ENCODE data around the gene FAT3.
A peak's percentile ranks its signal among the peaks of the same experiment; 100 is the strongest.

The FAT3 gene

DNA sequence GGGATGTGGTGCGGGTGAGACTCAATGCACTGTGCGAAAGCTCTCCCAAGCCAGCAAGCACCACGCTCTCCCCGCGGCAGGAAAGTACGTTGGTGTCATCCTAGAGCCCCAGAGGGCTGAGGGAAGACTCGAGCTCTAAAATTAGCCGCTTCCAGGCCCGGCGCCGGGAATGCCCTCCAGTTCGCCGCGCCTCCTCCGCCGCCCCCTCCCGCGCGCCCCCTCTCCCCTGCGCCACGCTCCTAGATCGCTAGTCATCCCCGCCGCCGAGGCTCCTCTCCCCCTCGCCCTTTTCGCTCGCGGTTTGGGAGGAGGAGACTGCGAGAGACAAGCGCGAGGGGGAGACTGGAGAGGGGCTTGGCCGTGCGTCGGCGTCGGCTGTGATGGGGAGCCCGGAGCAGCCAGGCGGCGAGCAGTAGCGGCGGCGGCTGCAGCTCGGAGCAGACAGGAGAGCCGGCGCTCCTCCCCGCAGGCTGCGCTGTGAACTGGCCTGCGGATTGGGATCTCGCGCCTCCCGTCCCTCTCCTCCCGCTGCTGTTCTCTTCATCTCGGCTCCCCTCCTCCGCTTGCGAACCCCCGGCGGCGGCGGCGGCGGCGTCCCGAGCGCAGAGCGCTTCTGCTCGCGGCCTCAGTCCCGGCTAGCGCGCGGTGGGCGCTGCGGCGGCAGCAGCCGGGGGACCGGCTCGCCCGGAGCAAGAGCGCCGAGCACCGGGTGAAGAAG is at the start of gene FAT3:
Gene FAT3, plus strand, starts transcription at position 412 of the 718 bp plus-strand sequence. CDS start 127,295 bp downstream, outside the sequence.
- DNase-seq: peak; percentile 77 to 87 (median 83)

DNA sequence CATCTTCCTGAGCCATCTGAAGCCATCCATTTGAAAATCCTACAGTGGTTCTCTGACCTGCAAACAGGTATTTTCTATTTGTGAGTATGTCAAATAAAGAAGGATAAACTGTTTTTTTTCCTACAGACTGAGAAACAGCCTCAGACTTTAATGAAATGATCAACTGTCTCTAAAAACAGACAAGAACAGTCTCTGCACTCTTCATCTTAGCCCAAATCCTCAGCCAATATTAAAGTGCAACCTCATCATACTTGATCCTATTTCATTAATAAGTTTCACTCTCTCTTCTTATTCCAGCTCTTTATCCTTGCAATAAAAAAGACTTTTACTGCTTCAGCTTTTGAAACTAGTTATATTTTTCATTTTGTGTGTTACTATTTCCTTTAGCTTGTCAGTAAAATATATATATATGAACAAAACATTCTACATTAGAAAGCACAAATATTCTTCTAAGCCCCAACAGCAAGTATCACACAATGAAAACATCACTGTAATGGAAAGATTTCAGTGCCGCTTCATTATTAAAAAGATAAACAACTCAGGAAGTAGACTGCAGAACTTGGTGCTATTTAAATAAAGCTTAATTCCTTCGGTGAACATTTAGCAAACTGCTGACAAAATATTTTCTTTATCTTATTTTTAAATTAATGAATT is 45.5 kb upstream of the FAT3 start:
- no peak for DNase-seq

DNA sequence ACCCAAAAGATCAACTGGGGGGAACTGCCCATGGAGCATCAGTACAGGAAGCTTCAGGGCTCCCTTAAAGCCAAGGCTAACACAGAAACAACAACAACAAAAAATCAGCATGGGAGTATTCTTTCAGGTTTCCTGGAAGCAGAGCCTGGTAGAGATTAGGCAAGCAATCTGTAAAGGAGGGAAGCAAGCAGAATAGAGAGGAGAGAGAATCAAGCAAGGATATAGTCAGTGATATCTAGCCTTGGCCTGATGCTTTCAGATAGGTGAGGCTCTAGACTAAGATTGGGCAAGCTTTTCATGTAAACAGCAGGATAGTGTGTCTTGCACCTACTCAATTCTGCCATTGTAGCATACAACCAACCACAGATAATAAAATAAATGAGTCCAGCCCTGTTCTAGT is 44.4 kb upstream of the FAT3 start:
- no peak for DNase-seq

DNA sequence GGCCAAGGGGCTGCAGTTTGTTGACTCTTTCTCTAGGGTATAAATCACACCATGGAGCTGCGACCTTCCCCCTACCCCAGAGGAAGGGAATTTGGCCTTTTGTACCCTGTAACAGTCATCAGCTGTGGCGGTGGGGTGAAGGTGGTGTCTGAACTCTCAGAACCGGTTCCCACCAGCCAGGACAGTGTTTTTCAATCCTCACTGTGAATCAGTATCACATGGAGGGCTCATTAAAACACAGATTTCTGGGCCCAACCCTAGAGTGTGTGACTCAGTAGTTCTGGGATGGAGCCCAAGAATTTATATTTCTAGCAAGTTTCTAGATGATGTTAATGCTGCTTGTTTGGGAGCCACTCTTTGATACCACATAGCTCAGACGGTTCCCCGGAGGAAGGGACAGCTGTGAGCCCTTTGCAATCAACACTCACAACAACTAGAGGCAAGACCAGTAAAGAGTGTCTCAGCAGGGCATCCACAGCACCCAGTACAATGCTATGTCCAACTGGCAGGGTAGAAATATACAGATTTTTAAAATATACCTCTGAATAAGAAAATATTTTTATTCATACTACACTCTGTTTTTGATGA is 43.9 kb upstream of the FAT3 start:
- DNase-seq: no peak

DNA sequence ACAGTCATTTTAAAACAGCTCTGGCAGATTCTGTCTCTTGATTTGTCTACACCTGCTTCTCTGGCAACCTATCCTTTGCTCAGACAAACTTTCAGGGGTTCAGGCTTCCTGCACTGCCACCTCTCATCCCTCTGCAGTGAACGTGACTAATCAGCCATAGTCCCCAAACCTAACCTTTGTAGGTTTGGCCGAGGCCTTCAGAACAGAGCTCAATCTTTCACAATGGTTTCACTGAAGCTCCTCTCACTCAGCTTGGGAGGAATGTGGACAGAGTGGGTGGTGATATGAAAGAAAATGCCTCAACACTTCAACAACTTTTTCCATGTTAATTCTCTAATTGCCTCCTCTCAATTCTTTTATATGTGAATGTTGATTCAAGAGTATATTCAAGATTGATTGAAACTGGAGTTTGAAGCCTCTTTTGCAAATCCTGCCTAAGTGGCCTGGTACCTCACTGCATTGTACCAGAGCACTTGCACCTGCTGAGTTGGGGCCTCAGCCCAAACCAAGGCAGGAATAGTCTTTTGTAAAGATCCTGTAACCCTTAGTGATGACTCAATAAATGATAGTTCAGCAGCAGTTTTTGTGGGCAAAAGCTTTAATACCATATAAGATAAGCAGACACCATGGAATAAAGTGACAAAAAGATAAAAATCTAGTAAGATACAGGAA is 33.9 kb upstream of the FAT3 start:
- no peak for DNase-seq

DNA sequence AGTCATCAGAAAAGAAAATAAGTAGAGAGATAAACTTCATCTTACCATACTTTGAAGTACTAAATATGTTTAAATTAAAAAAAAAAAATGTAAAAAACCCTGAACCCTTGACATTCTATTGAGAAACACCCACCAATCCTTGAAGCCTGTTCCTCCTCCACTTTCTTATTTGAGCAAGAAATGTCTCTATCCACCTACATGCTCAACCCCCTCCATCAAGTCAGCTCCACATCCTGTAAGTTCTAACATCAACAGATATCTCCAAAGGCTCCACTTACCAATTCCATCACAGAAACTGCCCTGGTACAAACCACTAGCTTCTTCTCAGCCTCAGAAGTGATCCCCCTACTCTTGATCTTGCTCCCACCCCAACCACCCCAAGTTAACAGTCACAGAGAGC is 32.5 kb upstream of the FAT3 start:
- no peak for DNase-seq

DNA sequence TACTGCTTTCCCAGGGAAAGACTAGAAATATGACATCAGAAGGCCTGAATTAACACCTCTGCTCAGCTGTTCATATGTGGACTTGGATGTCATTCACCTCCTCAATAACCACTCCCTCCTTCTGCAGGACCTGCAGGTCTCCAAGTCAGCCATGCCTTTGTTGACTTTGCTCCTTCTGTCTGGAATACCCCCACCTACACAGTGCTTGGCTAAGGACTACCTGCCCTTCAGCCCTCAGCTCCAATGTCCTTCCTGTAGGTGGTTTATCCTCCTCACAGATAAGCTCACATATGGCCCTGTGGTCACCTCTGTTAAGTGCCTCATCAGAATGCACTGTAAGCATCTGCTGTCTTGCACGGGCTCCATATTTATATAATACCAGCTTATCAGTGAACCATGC is 26.4 kb upstream of the FAT3 start:
- no peak for DNase-seq

DNA sequence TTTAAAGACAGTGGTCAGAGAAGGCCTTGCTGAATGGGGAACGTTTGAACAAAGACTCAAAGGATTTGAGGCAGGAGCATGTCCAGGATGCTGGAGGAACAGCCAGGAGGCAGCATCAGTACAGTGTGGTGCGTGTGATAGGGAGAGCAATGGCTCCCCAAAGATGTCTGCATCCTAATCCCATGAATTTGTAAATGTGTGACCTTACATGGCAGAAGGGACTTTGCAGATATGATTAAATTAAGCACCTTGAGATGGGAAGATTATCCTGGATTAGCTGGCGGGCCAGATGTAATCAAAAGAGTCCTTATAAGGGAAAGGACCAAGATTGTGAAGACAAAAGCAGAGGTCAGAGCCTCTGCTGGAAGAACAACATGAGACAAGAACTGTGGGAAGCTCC is 24.6 kb upstream of the FAT3 start:
- no peak for DNase-seq

DNA sequence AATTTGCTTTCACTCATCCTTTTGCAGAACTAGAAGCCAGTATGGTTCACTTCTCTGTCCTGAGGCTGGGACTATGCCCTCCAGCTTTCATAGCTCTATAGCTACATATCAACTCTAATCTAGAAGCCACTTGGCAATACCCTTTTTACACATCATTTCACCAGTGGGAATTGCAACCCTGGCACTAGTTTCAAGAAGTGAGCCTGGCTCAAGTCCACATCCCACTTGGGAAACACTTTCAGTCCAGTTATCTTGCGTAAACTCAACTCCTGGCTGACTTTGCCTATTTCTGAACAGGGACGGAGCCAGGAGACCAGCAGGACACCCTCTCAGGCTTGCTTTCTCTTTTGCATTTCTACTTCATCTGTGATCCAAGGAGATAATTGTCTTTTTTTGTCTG is 19.9 kb upstream of the FAT3 start:
- DNase-seq: no peak

DNA sequence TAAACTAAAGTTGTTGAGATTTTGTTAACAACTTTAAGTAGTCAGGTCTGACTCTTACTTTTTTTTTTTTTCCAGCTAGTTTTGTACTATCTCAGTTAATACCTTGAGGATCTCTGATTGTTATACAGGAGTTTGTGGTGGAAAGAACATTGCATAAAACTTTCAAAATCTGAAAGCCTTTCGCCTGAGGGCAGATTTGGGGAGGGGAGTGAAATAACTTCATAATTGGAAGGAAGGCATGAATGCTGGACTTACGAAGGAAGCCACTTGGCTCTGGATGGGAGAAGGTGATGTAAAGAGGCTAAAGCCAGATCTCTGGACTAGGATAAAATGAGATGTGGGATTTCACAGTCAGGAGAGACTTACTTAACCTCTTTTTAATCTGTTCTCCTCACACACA is 18.2 kb upstream of the FAT3 start:
- no peak for DNase-seq

DNA sequence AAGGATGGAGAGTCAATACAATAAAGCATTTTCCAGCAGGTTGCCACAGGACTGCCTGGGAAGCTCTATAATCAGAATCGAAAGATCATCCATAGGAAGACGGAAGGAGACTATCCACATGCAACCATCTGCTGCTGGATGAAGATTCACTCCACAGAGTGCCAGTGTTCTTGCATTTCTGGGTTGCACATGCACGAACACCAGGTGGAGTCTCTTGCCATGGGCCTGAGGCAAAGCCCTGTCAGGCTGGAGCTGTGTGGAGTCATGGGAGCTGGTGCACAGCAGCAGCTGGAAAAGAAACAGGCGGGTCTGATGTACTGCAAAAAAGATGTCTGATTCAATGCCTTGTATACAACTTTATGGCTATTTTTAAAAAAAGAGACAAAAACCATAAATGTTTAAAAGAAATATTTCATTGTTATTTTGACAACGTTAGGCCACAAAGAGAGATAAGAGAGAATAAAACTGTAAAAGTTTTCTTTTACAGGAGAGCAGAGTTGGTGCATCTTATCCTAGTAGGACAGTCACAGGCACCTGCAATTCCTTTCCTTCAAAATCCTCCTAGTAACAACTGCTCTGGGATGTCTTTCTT is 12.9 kb upstream of the FAT3 start:
- peak; percentile 29 to 69 (median 31) for DNase-seq

DNA sequence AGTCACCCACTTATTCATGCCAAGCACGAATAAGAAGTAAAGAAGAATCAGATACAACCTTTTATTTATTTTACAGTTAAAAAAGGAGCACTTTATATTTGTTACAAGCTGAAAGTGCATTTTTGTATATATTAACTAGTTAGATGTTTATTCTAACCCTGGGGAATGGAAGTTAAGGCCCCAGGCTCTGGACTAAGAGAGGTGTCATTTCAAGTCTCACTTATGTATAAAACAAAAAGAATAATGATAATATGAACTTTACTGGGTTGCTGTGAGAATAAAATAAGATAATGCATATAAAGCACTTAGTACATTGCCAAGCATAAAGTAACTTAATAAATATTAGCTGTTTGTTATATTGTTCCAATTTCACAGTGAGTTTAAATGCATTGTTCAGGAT is 12.1 kb upstream of the FAT3 start:
- no peak for DNase-seq

DNA sequence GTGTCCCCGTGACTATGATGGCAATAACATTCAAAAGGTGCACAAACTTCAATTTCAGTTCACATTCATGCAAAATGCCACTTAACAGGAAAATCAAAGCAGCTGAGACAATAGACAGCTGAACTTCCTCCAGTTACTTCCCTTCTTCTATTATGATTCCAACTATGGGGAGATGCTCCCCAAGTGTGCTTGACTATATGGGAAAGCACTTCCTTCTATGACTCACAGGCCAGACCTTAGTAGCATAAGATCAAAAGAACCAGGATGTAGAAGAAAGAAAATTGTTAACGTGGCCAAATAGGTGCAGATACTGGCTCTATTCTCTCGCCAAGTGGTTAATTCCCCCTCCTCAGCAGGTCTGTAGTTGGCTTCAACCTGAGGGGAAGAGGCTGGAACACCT is 7.8 kb upstream of the FAT3 start:
- peak in 1 of 3 experiments; percentile 47 for DNase-seq

DNA sequence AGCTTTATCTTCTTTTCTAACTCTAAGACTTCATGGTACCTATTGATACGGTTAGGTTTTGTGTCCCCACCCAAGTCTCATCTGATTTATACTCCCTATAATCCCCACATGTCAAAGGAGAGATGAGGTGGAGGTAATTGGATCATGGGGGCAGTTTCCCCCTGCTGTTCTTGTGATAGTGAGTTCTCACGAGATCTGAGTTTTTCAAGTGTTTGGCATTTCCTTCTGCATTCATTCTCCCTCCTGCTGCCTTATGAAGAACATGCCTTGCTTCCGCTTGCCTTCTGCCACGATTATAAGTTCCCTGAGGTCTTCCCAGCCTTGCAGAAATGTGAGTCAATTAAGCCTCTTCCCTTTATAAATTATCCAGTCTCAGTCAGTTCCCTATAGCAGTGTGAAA is 5.1 kb upstream of the FAT3 start:
- DNase-seq: no peak

DNA sequence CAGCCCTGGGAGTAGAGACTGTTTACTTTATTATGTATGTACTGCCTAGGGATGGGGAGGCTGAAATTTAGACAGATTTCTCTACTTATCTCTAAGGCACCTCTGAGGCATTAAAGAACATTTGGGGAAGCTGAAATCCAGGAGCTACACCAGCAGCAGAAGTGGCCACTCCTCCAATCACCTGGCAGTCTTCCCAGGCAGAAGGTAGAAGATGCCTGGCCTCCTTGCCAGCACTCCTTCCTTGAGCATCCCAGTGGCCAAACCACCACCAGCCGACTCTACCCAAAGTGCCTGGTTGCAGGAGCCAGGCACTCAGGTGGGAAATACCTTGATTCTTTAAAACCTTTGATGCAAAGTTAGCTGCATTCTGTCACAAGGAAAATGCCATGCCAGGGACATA is 1.9 kb upstream of the FAT3 start:
- DNase-seq: peak in 1 of 3 experiments; percentile 10

DNA sequence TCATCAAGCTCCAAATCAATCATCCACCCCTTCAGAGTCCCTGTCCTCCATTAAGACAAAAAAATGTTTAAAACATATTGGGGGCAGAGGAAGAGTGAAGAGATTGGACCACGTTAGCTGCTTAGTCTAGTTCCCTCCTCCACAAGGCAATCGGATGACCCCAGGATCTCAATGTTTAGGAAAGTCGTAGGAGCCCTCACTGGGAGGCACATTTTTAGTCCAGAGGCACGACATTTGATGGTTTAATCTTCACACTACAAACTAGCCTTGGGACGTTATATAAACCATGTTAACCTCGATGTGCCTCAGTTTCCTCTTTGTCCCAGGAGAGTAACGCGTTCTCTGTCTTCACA is 588 bp upstream of the FAT3 start:
- no peak for DNase-seq

DNA sequence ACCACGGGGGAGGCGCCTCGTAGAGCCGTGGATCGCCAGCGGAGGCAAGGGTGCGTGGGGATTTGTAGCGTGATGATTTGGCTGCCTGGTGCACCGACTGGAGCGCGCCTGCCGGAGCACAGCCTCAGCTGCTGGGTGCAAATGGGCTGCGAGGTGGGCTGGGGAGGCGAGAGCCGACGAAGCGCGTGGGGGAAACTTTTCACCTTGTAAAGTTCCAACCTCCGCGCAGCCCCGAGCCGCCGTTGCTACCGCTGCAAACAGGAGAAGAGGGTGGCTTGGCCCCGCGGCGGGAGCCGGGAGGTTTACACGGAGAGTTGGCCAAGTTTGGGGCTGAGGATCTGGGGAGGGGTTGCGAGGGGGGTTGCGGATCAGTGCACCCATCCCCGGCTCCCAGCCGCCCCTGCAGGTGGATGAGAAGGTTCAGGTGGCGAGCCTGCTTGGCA is 528 bp downstream of the FAT3 start:
- peak in 2 of 3 experiments; percentile 80 to 83 for DNase-seq

DNA sequence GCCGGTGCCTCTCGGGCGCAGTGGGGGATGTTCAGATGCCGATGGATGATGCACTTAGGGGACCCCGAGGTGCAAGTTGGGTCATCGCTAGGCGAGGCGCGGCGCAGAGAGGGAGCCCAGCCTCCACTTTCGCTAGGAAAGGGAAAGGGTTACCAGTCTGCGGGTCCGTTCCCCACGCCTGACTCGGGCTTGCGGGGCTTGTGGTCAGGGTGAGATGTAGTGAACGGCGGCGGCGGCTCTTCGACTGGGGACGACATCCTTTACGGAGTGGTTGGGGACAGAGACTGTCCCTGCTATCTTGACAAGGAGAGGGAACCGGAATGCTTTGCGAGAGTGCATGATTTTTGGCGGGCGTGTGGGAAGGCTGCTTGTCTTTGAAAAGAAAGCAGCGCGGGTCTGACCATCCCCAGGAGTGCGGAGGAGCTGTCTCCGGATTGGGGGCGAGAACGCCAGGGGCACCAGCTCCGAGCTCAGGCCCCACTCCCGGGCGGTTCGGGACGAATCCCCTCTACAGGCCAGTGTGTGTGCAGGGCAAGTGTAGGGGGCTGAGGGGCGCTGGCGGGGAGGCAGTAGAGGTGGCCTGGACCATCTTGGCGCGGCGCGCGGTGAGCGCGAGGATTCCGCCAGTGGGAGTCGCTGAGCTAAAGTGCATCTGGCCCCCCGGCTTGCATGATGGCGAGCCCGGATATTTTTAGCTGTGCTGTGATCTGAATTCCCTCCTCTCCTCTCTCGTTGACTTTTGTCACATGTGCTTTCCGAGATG is 1.1 kb downstream of the FAT3 start:
- DNase-seq: peak; percentile 40 to 75 (median 75)

DNA sequence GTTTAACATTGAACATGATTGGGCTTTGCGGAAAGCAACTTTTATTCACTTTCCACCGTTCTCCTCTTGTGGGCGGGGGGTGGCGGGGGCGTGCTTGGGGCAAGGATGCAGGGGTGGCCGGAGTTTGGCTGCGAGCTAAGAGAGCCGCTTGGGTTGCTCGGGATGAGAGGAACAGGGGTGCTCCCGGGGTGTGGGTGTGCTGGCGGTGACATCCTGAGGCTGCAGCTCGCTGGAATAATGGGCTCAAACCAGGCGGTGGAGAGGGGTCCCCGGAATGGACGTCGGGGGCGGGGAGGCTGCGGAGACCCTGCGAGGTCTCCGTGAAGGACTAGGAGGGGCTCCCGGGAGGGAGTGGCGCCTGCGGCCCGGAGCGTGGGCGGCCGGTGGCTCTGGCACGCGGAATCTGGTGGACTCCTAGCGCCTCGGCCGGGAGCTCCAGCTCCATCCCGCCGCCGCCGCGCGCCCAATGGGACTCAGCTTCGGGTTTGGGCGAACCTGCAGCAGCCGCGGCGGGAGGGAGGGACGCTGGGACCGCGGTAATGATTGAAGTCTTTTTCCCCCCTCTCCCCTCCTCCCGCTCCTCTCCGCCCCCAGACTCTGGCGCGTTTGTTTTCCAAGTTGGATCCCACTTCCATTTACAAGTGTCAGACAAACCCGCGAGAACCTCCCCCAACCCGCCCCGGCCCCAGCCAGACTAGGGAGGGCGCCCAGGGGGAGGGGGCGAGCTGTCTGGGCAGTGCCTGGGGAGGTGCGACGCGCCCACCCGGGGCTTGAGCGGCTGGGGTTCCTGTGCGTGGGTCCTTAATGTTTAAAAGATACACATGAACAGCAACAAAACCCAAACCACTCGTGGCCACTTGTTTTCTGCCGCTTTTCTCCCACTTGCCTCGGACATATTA is 2.0 kb downstream of the FAT3 start:
- peak; percentile 35 to 70 (median 65) for DNase-seq

DNA sequence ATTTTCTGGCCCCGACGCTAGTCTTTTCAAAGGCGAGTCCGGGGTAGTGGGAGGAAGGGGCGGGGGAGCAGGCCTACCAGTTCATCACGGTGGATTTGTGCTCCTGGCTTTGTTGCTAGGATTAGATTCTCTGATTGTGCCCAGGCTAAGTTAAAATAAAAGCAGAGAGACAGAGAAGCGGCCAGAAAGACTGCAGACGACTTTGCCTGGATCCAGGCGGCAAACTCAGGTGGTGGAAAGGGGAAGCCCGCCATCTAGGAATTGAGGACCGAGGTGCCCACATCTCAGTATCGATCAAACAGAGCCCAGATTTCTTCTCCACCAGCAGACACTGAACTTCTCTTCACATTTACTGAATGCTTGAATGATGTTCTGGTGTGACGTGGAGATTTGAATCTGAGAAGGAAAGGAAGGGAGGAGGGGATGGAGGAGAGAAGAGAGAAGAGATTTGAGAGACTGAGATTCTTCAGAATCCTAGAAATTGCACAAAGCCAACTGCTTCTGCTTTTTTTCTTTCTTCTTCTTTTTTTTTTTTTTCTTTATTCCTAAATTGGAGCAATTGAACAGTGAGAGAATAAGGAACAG is 2.7 kb downstream of the FAT3 start:
- DNase-seq: peak in 1 of 3 experiments; percentile 70

All from NCI-H1417 (cell line).